ENCODE data around the gene ANXA2.

- TF ChIP-seq CTCF (IDR thresholded peaks at IDR 0.05) (no peak), POLR2A (IDR thresholded peaks at IDR 0.05) (no peak)
These were observed 25.0 kb downstream of the ANXA2 start for GRCh38 chr15:60372756-60373155.
